CD4-positive, alpha-beta T cell (primary cell): ENCODE data around the gene CHCHD1. TPM values are rescaled to one million over a fixed set of nuclear protein-coding genes. Genes with fewer than 3 reads are reported as not detected.

Experiments used
- ATAC-seq: fragments of 200-7000 bp; cut with Tn5 transposase; one replicate; pipeline ENCODE4 v1.10.0; 2022; ENCODE audit warnings: mild to moderate bottlenecking; ENCODE audit not compliant: poor library complexity
- CTCF ChIA-PET: fragments of 350-600 bp; sonication (Branson Sonifier 250); formaldehyde crosslinking; loops from one replicate; lab custom pipeline; 2021; ENCODE audit warnings: antibody characterized with exemption, inconsistent platforms; lab: Charles Lee
- POLR2A ChIA-PET: fragments of 350-600 bp; sonication (Branson Sonifier 250); formaldehyde crosslinking; loops from one replicate; lab custom pipeline; 2021; ENCODE audit warnings: antibody characterized with exemption, inconsistent platforms; lab: Charles Lee
- DNase-seq, 14 experiments: peaks; one replicate each; pipeline ENCODE4 v3.0.0-alpha.2; 2013 to 2020; ENCODE audit warnings: mixed read lengths in 2 of 14
- H3K27ac ChIP-seq, 2 donors: one replicate each; pipeline versions ENCODE4 v1.5.1 to v1.7.0; 2013; ENCODE audit warnings: low read length in 2 of 2, low read depth in 1 of 2, mild to moderate bottlenecking in 1 of 2
- H3K27me3 ChIP-seq, 2 experiments: 1 replicate in 1 of 2; 2 replicates in 1 of 2; pipeline versions ENCODE4 v1.6.1 to v1.7.0; 2013; ENCODE audit warnings: low read length in 2 of 2, control low read depth in 1 of 2, mild to moderate bottlenecking in 1 of 2, moderate library complexity in 1 of 2; ENCODE audit not compliant: insufficient read depth in 2 of 2, control insufficient read depth in 1 of 2
- H3K36me3 ChIP-seq: one replicate; pipeline ENCODE4 v1.6.1; 2013; ENCODE audit warnings: low read length, control low read depth; ENCODE audit not compliant: insufficient read depth
- H3K4me1 ChIP-seq: one replicate; pipeline ENCODE4 v1.6.1; 2013; ENCODE audit warnings: low read length, control low read depth; ENCODE audit not compliant: insufficient read depth
- H3K4me3 ChIP-seq: one replicate; pipeline ENCODE4 v1.5.1; 2013; ENCODE audit warnings: mild to moderate bottlenecking, low read length, moderate library complexity
- H3K9me3 ChIP-seq, 2 experiments: 1 replicate in 1 of 2; 2 replicates in 1 of 2; pipeline versions ENCODE4 v1.6.1 to v1.7.0; 2013; ENCODE audit warnings: low read length in 2 of 2, mild to moderate bottlenecking in 2 of 2, control low read depth in 1 of 2, moderate library complexity in 1 of 2; ENCODE audit not compliant: control insufficient read depth in 1 of 2, insufficient read depth in 1 of 2
- H3K27ac Mint-ChIP-seq: one replicate; pipeline ENCODE4 v1.8.0; 2020; ENCODE audit warnings: mixed read lengths
- H3K27me3 Mint-ChIP-seq: one replicate; pipeline ENCODE4 v1.8.0; 2021; ENCODE audit warnings: mixed read lengths
- H3K36me3 Mint-ChIP-seq: one replicate; pipeline ENCODE4 v1.8.0; 2021; ENCODE audit warnings: low read depth, mixed read lengths
- H3K4me1 Mint-ChIP-seq: one replicate; pipeline ENCODE4 v1.8.0; 2021; ENCODE audit warnings: low read depth, mixed read lengths
- H3K4me3 Mint-ChIP-seq: one replicate; pipeline ENCODE4 v1.8.0; 2020; ENCODE audit warnings: mild to moderate bottlenecking, mixed read lengths
- H3K9me3 Mint-ChIP-seq: one replicate; pipeline ENCODE4 v1.8.0; 2020; ENCODE audit warnings: mixed read lengths
- intact Hi-C, 2 experiments: fragments of 100-400 bp; cut with DNase I in 1 of 2; cut with micrococcal nuclease in 1 of 2; formaldehyde crosslinking; loops; one replicate each; pipeline versions ENCODE4 v1.15.1 to v1.9.0; 2023 to 2025; cut with DNase I, micrococcal nuclease
- total RNA-seq, 174 experiments: library from RNA in 2 of 174; stranded (reverse) in 2 of 174; gene quantifications; one replicate each; pipeline ENCODE4 v1.2.3 and lab custom pipeline; 2021 to 2026
- TF ChIP-seq, protein P1 (sequence below): fragments of 200-600 bp; IDR thresholded peaks from one replicate; pipeline ENCODE4 v1.8.0; 2022; ENCODE audit warnings: antibody characterized with exemption, mild to moderate bottlenecking

CHCHD1 gene
- total RNA-seq, 2 experiments from 2014 or later, result 6.3 to 6.8 TPM

- H3K27me3 ChIP-seq, result no peaks in the 10 kb centered on the region
- peaks cover 74% of the 10 kb centered on the region for H3K36me3 ChIP-seq
- H3K4me3 ChIP-seq, result no peak overlapping the region
- Mint-ChIP-seq H3K4me1 (peaks cover 57% of the 10 kb centered on the region), H3K27ac (peak overlapping the region; percentile 99), H3K27me3 (no peaks in the 10 kb centered on the region), H3K36me3 (peaks cover 75% of the 10 kb centered on the region), H3K9me3 (no peaks in the 10 kb centered on the region), H3K4me3 (peak overlapping the region; percentile 97)
- intact Hi-C loops, result loop anchor here in 1 of 2 experiments (1.0 kb wide), 1 partner anchor 22 kb away; no protein-coding TSS in a partner anchor
- H3K4me1 ChIP-seq, result peaks cover 57% of the 10 kb centered on the region
- TF ChIP-seq, protein P1, sequence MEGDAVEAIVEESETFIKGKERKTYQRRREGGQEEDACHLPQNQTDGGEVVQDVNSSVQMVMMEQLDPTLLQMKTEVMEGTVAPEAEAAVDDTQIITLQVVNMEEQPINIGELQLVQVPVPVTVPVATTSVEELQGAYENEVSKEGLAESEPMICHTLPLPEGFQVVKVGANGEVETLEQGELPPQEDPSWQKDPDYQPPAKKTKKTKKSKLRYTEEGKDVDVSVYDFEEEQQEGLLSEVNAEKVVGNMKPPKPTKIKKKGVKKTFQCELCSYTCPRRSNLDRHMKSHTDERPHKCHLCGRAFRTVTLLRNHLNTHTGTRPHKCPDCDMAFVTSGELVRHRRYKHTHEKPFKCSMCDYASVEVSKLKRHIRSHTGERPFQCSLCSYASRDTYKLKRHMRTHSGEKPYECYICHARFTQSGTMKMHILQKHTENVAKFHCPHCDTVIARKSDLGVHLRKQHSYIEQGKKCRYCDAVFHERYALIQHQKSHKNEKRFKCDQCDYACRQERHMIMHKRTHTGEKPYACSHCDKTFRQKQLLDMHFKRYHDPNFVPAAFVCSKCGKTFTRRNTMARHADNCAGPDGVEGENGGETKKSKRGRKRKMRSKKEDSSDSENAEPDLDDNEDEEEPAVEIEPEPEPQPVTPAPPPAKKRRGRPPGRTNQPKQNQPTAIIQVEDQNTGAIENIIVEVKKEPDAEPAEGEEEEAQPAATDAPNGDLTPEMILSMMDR, result no peak
- H3K9me3 ChIP-seq, result peaks cover 0 to 7% of the 10 kb centered on the region in 2 experiments
- ChIA-PET POLR2A (interaction anchor here (1.4 to 8.2 kb wide), 5 partner anchors 10 to 65 kb away, joined by 4 to 88 read pairs (median 20); partner anchors contain the start of genes CHCHD1, SEC24C and ZSWIM8), CTCF (interaction anchor here (1.5 to 2.2 kb wide), 3 partner anchors 23 to 70 kb away, joined by 6 to 11 read pairs (median 6); partner anchors contain the start of gene ZSWIM8)
- no peak for DNase-seq
- H3K27ac ChIP-seq, result no peak overlapping the region
- ATAC-seq, result no peak
Measured at GRCh38 chr10:73809061-73809818, 27.4 kb downstream of the CHCHD1 start.

- H3K27me3 ChIP-seq, result no peaks in the 10 kb centered on the region
- Mint-ChIP-seq H3K4me1 (peaks cover 57% of the 10 kb centered on the region), H3K9me3 (no peaks in the 10 kb centered on the region), H3K27ac (peak overlapping the region; percentile 99), H3K36me3 (peaks cover 81% of the 10 kb centered on the region), H3K4me3 (peak overlapping the region; percentile 97), H3K27me3 (no peaks in the 10 kb centered on the region)
- peak overlapping the region; percentile 70 for H3K4me3 ChIP-seq
- POLR2A ChIA-PET, result interaction anchor here (1.0 to 8.2 kb wide), 9 partner anchors 11 to 186 kb away, joined by 3 to 88 read pairs (median 6); partner anchors contain the start of genes CAMK2G, CHCHD1, SEC24C and ZSWIM8
- DNase-seq (peak in 3 of 14 experiments; percentile 32 to 42 (median 38)), ATAC-seq (no peak)
- H3K27ac ChIP-seq, result peak overlapping the region; percentile 55 to 91
- CTCF ChIA-PET, result interaction anchor here (1.0 to 2.2 kb wide), 4 partner anchors 24 to 69 kb away, joined by 3 to 11 read pairs (median 6); partner anchors contain the start of genes SEC24C and ZSWIM8
- TF ChIP-seq, protein P1, result no peak
- peaks cover 72% of the 10 kb centered on the region for H3K36me3 ChIP-seq
- intact Hi-C loops, result loop anchor here (1.0 to 10.0 kb wide), 6 partner anchors 27 to 1017 kb away; partner anchors contain the start of genes SEC24C (in 2 of the 2), KAT6B (in 1 of the 2) and PPP3CB (in 1 of the 2)
- peaks cover 57% of the 10 kb centered on the region for H3K4me1 ChIP-seq
- H3K9me3 ChIP-seq, result peaks cover 0 to 7% of the 10 kb centered on the region in 2 experiments
Measured at GRCh38 chr10:73810358-73810734, 28.5 kb downstream of the CHCHD1 start.

DNA sequence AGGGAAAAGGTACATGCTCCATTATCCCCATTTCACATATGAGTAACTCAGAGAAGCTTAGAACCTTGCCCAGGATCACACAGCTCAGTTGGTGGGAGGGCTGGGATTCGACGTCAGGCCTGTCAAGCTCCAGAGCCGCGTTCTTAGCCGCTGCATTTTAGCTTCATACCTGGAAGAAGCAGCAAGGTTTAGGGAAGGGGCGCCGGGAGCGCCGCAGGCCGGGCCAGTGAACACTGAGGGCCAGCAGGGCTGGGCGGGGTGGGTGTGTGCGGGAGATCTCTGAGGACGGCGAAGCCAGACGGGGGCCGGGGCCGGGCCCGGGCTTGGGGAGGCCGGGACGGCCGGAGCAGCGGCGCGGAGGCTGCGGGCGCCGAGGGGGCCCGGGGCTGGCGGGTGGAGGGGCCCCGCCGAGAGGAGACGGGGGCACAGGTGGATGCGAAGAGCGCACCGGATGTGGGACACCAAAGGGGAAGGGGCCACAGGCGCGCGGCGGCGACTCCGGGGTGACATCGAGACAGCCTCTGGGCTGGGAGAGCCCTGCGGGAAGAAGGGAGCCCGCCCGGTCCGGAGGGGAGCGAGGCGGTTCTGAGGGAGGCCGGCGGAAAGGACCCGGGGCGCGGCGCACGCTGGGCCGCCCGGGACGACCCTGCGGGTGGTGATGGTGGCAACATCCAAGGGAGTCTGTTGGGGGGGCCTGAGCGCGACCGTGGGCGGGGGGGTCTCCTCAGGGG lies 29.1 kb downstream of the CHCHD1 start:
- peak in 13 of 14 experiments; percentile 40 to 80 (median 65) for DNase-seq
- H3K27ac ChIP-seq, result peak overlapping the region; percentile 55 to 91
- peaks cover 52% of the 10 kb centered on the region for H3K4me1 Mint-ChIP-seq
- H3K9me3 Mint-ChIP-seq, result no peaks in the 10 kb centered on the region
- H3K4me3 Mint-ChIP-seq, result peak overlapping the region; percentile 97
- intact Hi-C loops, result loop anchor here (1.0 to 10.0 kb wide), 6 partner anchors 28 to 1016 kb away; partner anchors contain the start of genes SEC24C (in 2 of the 2), KAT6B (in 1 of the 2) and PPP3CB (in 1 of the 2)
- H3K27me3 ChIP-seq, result no peaks in the 10 kb centered on the region
- ChIA-PET POLR2A (interaction anchor here (1.0 to 8.2 kb wide), 9 partner anchors 12 to 186 kb away, joined by 3 to 88 read pairs (median 6); partner anchors contain the start of genes CAMK2G, CHCHD1, SEC24C and ZSWIM8), CTCF (interaction anchor here (1.0 to 2.2 kb wide), 4 partner anchors 25 to 69 kb away, joined by 3 to 11 read pairs (median 6); partner anchors contain the start of genes SEC24C and ZSWIM8)
- H3K36me3 ChIP-seq, result peaks cover 72% of the 10 kb centered on the region
- H3K36me3 Mint-ChIP-seq, result peaks cover 81% of the 10 kb centered on the region
- peaks cover 0 to 7% of the 10 kb centered on the region in 2 experiments for H3K9me3 ChIP-seq
- H3K4me3 ChIP-seq, result peak overlapping the region; percentile 70
- peaks cover 53% of the 10 kb centered on the region for H3K4me1 ChIP-seq
- peak overlapping the region; percentile 99 for H3K27ac Mint-ChIP-seq
- ATAC-seq, result peak; percentile 17
- TF ChIP-seq, protein P1, result no peak
- no peaks in the 10 kb centered on the region for H3K27me3 Mint-ChIP-seq
